ENCODE data around the gene SH3PXD2A.

The SH3PXD2A gene

DNA sequence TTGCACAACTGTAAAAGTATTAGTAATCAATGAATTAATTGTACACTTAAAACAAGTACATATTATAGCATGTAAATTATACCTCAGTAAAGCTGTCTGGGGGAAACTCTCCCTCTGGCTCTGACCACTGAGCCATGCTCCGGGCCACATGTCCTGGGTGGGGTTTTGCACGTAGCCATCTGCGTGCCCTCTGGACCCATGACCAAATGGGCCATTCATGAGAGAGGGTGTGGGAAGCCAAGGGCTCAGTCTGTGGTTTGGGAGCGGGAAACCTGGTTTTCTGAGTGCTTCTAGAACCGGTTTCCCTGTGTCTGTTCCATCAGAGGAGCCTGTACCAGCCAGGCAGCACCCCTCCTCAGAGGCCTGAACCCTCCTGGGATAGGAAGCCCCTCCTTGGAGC, 143.2 kb downstream of the SH3PXD2A start:
- Histone ChIP-seq H3K9me3 (no peaks in the 10 kb centered on the region), H3K4me1 (ENCODE audit: control insufficient read depth in 1 of 2, insufficient read depth in 1 of 2, low read depth in 1 of 2, low read length in 1 of 2) (no peaks in the 10 kb centered on the region), H3K27ac (no peak overlapping the region), H3K36me3 (no peaks in the 10 kb centered on the region), H3K27me3 (no peaks in the 10 kb centered on the region), H3K4me3 (ENCODE audit: low read depth in 1 of 2, low read length in 1 of 2) (no peak overlapping the region)
- TF ChIP-seq, protein P1, sequence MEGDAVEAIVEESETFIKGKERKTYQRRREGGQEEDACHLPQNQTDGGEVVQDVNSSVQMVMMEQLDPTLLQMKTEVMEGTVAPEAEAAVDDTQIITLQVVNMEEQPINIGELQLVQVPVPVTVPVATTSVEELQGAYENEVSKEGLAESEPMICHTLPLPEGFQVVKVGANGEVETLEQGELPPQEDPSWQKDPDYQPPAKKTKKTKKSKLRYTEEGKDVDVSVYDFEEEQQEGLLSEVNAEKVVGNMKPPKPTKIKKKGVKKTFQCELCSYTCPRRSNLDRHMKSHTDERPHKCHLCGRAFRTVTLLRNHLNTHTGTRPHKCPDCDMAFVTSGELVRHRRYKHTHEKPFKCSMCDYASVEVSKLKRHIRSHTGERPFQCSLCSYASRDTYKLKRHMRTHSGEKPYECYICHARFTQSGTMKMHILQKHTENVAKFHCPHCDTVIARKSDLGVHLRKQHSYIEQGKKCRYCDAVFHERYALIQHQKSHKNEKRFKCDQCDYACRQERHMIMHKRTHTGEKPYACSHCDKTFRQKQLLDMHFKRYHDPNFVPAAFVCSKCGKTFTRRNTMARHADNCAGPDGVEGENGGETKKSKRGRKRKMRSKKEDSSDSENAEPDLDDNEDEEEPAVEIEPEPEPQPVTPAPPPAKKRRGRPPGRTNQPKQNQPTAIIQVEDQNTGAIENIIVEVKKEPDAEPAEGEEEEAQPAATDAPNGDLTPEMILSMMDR (IDR thresholded peaks at IDR 0.05), result no peak

DNA sequence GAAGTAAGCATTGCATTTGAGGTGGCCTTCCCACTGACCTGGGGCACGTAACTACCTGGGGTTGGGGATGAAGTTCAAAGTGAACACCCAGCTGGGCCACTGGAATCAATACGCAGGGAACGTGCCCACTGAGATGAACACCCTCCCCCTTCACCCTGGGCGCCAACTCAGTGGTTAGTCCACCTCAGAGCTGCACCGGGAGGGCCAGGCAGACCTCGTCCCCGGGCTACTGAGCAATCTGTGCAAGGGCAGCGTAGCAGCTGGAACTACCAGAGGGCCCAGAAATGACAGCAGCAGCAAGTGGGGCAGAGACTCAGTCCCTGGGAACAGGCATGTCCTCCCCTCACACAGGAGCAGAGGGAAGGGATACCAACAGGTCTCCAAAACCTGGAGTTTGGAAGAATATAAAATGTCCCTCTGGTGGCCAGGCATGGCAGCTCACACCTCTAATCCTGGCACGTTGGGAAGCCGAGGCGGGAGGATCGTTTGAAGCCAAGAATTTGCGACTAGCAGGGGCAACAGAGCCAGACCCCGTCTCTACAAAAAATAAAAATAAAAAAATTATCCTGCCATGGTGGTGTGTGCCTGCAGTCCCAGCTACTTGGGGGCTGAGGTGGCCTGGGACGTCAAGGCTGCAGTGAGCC, 143.9 kb downstream of the SH3PXD2A start:
- H3K36me3 ChIP-seq, result no peaks in the 10 kb centered on the region
- H3K4me1 ChIP-seq (ENCODE audit: control insufficient read depth in 1 of 2, insufficient read depth in 1 of 2, low read depth in 1 of 2, low read length in 1 of 2), result no peaks in the 10 kb centered on the region
- no peak overlapping the region for H3K4me3 ChIP-seq (ENCODE audit: low read depth in 1 of 2, low read length in 1 of 2)
- H3K27me3 ChIP-seq, result no peaks in the 10 kb centered on the region
- no peak overlapping the region for H3K27ac ChIP-seq
- TF ChIP-seq, protein P1 (IDR thresholded peaks at IDR 0.05), result no peak
- H3K9me3 ChIP-seq, result no peaks in the 10 kb centered on the region

DNA sequence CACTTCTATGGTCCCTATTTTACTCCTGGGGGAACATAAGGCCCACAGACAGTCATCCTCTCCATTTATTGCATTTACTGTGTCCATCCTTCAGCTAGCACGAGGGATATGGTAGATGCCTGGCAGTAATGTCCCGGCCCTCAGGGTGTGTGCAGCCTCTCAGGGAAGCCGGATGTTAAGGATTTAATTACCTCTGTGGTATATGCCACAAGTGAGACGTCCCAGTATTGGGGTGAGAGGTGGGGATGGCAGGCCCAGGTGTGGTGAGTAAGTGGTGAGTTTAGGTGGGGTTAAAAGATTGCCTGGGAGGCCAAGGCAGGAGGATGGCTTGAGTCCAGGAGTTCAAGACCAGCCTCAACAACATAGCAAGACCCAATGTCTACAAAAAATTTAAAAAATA, 144.9 kb downstream of the SH3PXD2A start:
- Histone ChIP-seq H3K27me3 (no peaks in the 10 kb centered on the region), H3K9me3 (no peaks in the 10 kb centered on the region), H3K4me3 (ENCODE audit: low read depth in 1 of 2, low read length in 1 of 2) (no peak overlapping the region), H3K4me1 (ENCODE audit: control insufficient read depth in 1 of 2, insufficient read depth in 1 of 2, low read depth in 1 of 2, low read length in 1 of 2) (no peaks in the 10 kb centered on the region), H3K36me3 (no peaks in the 10 kb centered on the region), H3K27ac (no peak overlapping the region)
- TF ChIP-seq, protein P1 (IDR thresholded peaks at IDR 0.05), result no peak

DNA sequence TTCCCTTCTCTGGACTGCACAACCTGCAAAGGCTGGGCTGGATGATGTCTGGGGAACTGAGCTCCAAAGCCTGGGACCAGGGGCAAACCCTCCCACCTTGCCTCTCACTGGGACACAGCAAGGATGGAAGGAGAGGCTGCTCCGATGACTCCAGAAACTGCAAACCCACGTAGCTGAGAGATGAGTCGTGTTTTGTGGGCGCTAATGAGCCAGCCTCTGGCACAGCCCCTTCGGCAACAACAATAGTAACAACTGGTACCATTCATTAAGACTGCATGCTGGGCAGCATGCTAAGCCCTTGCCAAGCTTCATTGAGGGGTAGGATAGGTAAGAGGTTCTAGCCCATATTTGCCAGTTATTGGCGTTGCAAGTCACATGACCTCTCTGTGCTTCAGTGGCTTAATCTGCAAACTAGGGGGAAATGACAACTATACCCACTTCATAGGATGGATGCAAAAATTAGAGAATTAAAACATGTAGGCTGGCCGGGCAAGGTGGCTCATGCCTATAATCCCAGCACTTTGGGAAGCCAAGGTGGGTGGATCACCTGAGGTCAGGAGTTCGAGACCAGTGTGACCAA, 145.9 kb downstream of the SH3PXD2A start:
- H3K36me3 ChIP-seq, result no peaks in the 10 kb centered on the region
- no peaks in the 10 kb centered on the region for H3K9me3 ChIP-seq
- H3K27me3 ChIP-seq, result no peaks in the 10 kb centered on the region
- TF ChIP-seq, protein P1 (IDR thresholded peaks at IDR 0.05), result no peak
- no peak overlapping the region for H3K27ac ChIP-seq
- no peak overlapping the region for H3K4me3 ChIP-seq (ENCODE audit: low read depth in 1 of 2, low read length in 1 of 2)
- H3K4me1 ChIP-seq (ENCODE audit: control insufficient read depth in 1 of 2, insufficient read depth in 1 of 2, low read depth in 1 of 2, low read length in 1 of 2), result no peaks in the 10 kb centered on the region

DNA sequence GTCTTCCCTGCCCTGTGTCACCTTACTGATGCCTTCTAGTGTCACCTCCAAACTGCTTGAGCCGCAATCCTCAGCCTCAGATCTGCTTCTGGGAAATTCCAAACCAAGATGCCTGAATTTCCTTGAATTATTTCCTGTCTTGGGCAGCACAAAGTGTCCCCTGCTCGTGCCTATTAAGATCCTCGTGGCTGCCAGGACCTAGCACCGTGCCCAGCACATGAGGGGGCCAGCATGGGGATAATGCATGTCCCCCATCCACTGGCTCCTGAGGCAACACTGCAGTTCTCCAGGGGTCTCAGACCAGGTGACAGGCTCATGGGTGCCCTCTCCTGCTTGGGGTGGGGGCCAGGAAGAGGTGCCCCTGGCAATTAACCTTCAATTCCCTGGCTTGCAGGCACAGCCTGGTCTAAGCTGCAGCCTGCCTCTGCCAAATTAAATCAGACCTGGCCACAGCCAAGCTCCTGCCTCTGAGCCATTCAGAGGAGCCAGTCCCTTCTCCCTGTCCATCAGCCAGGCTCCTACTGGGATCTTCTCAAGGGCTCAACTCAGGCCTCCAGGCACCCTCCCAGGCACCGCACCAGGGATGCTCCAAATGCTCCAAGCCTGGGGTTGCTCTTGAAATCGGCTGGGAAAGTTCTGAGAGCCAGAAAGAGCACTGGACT, 146.6 kb downstream of the SH3PXD2A start:
- TF ChIP-seq, protein P1 (IDR thresholded peaks at IDR 0.05), result no peak
- Histone ChIP-seq H3K36me3 (no peaks in the 10 kb centered on the region), H3K27ac (no peak overlapping the region), H3K9me3 (no peaks in the 10 kb centered on the region), H3K4me3 (ENCODE audit: low read depth in 1 of 2, low read length in 1 of 2) (no peak overlapping the region), H3K27me3 (no peaks in the 10 kb centered on the region), H3K4me1 (ENCODE audit: control insufficient read depth in 1 of 2, insufficient read depth in 1 of 2, low read depth in 1 of 2, low read length in 1 of 2) (no peaks in the 10 kb centered on the region)

Data from neutrophil (primary cell).